ENCODE results near the gene CEP41.
"Not testable (repeated sequence)": the region's sequence is repeated elsewhere in the genome, so short reads cannot be mapped to it uniquely, and the experiment has no call there.

CEP41 gene

GRCh38 chr7:130461272-130461671 is 20.5 kb upstream of the CEP41 start:
- no peak for DNase-seq (ENCODE audit: low read depth in 1 of 2, low spot score in 1 of 2)

- no peak for DNase-seq (ENCODE audit: low read depth in 1 of 2, low spot score in 1 of 2)
These were observed 17.4 kb upstream of the CEP41 start for GRCh38 chr7:130458257-130458656.

- no peak for DNase-seq (ENCODE audit: low read depth in 1 of 2, low spot score in 1 of 2)
These were observed 14.1 kb upstream of the CEP41 start for GRCh38 chr7:130454959-130455358.

GRCh38 chr7:130452951-130453350 is 12.1 kb upstream of the CEP41 start:
- DNase-seq (ENCODE audit: low read depth in 1 of 2, low spot score in 1 of 2) = no peak

GRCh38 chr7:130451344-130451743 is 10.5 kb upstream of the CEP41 start:
- not testable (repeated sequence) for DNase-seq (ENCODE audit: low read depth in 1 of 2, low spot score in 1 of 2)

- no peak for DNase-seq (ENCODE audit: low read depth in 1 of 2, low spot score in 1 of 2)
These were observed 5.4 kb upstream of the CEP41 start for GRCh38 chr7:130446259-130446658.

GRCh38 chr7:130444751-130445407 is 4.1 kb upstream of the CEP41 start:
- no peak for DNase-seq (ENCODE audit: low read depth in 1 of 2, low spot score in 1 of 2)

- no peak for DNase-seq (ENCODE audit: low read depth in 1 of 2, low spot score in 1 of 2)
These were observed 3.4 kb upstream of the CEP41 start for GRCh38 chr7:130444234-130444633.

GRCh38 chr7:130442601-130443000 is 1.8 kb upstream of the CEP41 start:
- DNase-seq (ENCODE audit: low read depth in 1 of 2, low spot score in 1 of 2) = no peak

- no peak for DNase-seq (ENCODE audit: low read depth in 1 of 2, low spot score in 1 of 2)
These were observed 623 bp upstream of the CEP41 start for GRCh38 chr7:130441408-130441869.

GRCh38 chr7:130436253-130436652 is 4.6 kb downstream of the CEP41 start:
- DNase-seq (ENCODE audit: low read depth in 1 of 2, low spot score in 1 of 2) = no peak

- DNase-seq (ENCODE audit: low read depth in 1 of 2, low spot score in 1 of 2) = no peak
These were observed 5.4 kb downstream of the CEP41 start for GRCh38 chr7:130435311-130435854.

GRCh38 chr7:130433301-130433700 is 7.5 kb downstream of the CEP41 start:
- DNase-seq (ENCODE audit: low read depth in 1 of 2, low spot score in 1 of 2) = no peak

- DNase-seq (ENCODE audit: low read depth in 1 of 2, low spot score in 1 of 2) = no peak
These were observed 7.9 kb downstream of the CEP41 start for GRCh38 chr7:130432886-130433285.

GRCh38 chr7:130430841-130431666 is 9.8 kb downstream of the CEP41 start:
- DNase-seq (ENCODE audit: low read depth in 1 of 2, low spot score in 1 of 2) = no peak

GRCh38 chr7:130430115-130430514 is 10.7 kb downstream of the CEP41 start:
- no peak for DNase-seq (ENCODE audit: low read depth in 1 of 2, low spot score in 1 of 2)

- DNase-seq (ENCODE audit: low read depth in 1 of 2, low spot score in 1 of 2) = no peak
These were observed 11.8 kb downstream of the CEP41 start for GRCh38 chr7:130429019-130429418.

GRCh38 chr7:130426564-130426963 is 14.3 kb downstream of the CEP41 start:
- no peak for DNase-seq (ENCODE audit: low read depth in 1 of 2, low spot score in 1 of 2)

GRCh38 chr7:130425796-130426195 is 15.0 kb downstream of the CEP41 start:
- no peak for DNase-seq (ENCODE audit: low read depth in 1 of 2, low spot score in 1 of 2)

GRCh38 chr7:130423501-130424037 is 17.2 kb downstream of the CEP41 start:
- no peak for DNase-seq (ENCODE audit: low read depth in 1 of 2, low spot score in 1 of 2)

GRCh38 chr7:130421684-130422083 is 19.1 kb downstream of the CEP41 start:
- DNase-seq (ENCODE audit: low read depth in 1 of 2, low spot score in 1 of 2) = no peak
